GM18867 (cell line): ENCODE results near the gene CSNK1G3.
"Not testable (repeated sequence)": the region's sequence is repeated elsewhere in the genome, so short reads cannot be mapped to it uniquely, and the experiment has no call there.

Source experiments
- ATAC-seq: cut with Tn5 transposase; IDR thresholded peaks from one replicate; pipeline ENCODE4 v1.9.1; 2021; ENCODE audit warnings: mild to moderate bottlenecking, moderate library complexity; ENCODE audit not compliant: unreplicated experiment

Gene CSNK1G3

GRCh38 chr5:123628860-123629544 lies 117.0 kb downstream of the CSNK1G3 start:
- no peak for ATAC-seq

DNA sequence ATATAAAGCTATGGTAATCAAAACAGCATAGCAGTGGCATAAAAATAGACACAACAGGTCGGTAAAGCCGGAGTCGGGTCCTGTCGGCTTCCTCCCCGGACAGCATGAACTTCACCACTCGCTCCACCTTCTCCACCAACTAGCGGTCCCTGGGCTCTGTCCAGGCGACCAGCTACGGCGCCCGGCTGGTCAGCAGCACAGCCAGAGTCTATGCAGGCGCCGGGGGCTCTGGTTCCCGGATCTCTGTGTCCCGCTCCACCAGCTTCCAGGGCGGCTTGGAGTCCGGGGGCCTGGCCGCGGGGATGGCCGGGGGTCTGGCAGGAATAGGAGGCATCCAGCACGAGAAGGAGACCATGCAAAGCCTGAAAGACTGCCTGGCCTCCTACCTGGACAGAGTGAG lies 124.0 kb downstream of the CSNK1G3 start:
- no peak for ATAC-seq

DNA sequence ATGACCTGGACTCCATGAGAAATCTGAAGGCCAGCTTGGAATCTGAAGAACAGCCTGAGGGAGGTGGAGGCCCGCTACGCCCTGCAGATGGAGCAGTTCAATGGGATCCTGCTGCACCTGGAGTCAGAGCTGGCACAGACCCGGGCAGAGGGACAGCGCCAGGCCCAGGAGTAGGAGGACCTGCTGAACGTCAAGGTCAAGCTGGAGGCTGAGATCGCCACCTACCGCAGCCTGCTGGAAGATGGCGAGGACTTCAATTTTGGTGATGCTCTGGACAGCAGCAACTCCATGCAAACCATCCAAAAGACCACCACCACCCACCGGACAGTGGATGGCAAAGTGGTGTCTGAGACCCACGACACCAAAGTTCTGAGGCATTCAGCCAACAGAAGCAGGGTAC lies 125.1 kb downstream of the CSNK1G3 start:
- not testable (repeated sequence) for ATAC-seq

GRCh38 chr5:123639244-123639643 lies 127.3 kb downstream of the CSNK1G3 start:
- ATAC-seq, result no peak

GRCh38 chr5:123645024-123645603 lies 133.1 kb downstream of the CSNK1G3 start:
- ATAC-seq, result no peak

DNA sequence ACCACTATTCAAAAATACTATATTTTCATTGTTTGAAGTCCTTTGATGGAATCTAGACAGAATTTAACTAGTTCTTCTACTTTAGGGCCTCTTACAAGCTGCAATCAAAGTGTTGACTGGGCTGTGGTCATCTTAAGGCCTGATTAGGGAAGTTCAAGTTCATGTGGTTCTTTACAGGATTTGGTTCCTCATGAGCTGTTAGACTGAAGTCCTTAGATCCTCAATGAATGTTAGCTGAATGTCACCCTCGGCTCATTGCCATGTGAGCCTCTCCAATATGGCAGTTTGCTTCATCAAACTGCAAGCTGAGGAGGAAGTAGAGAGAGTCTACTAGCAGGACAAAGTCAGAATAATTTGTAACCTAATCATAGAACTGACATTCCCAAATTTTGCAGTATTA lies 135.1 kb downstream of the CSNK1G3 start:
- no peak for ATAC-seq

DNA sequence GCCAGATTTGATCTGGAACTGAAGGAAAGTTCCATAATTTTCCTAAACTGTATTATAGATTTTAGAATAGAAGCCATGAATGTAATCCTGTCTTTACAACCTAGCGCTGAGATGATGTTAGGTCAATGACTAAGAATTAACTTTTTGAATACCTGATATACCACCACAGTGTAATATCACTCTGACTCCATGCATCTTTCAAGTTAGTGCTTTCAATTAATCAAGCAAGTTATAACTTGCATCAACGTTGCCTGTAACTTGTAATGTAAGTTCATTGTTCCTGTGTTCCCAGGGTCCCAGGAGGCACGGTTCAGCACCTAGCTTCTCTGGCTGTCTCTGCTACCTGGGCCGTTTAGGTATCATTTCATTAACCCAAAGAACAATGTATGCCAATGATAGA lies 139.3 kb downstream of the CSNK1G3 start:
- no peak for ATAC-seq

- no peak for ATAC-seq
Measured at GRCh38 chr5:123659011-123659410, 147.0 kb downstream of the CSNK1G3 start.

DNA sequence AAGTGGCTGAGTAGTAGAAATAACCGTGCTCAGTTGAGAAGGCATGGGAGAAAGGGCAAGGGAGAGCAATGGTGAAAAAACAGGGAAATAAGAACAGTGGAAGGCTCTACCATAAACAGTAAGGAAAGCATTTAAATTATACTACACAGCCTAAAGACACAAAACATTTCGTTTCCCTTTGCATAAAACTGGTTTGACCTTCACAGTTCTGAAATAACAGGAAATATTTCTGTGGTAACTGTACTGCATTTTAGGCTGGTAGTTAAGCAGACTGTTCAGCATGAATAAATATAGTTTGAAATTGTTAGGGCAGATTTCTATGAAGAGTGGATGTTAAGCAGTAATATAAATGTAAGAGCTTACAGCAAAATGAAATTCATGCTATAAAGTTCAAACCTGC lies 147.5 kb downstream of the CSNK1G3 start:
- ATAC-seq, result no peak

GRCh38 chr5:123664961-123665360 lies 153.0 kb downstream of the CSNK1G3 start:
- ATAC-seq, result no peak

DNA sequence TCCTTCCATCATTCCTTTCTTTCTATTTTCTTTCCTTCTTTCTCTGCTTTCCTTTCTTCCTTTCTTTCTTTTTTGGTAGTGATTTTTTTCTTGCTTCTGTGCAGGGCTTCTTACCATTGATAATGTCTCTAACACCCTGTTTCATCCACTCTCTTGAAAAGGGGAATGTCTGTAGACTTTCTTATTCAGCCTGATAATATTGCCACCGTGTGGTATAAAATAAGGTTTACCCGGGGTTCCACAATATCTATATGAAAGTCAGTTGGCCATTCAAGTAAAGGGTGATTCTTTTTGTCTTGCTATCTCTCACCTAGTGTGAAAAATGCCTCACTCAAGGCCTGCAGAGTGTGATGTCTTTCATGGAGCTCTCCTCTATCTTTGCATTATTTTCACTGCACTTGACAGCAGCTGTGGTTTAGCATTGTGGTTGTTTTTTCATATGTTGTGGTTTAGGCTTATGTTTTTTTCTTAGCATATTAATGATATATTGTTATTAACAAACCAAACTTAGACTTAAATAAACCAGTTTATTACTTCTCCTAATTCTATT lies 153.9 kb downstream of the CSNK1G3 start:
- ATAC-seq, result no peak
